ENCODE data around the gene UBXN7. TPM values are rescaled to one million over a fixed set of nuclear protein-coding genes. Genes with fewer than 3 reads are reported as not detected.
A peak's percentile ranks its signal among the peaks of the same experiment; 100 is the strongest.

The UBXN7 gene
- total and polyA plus RNA-seq, 2 of the 13 experiments (the other 11 are each of a cell fraction or from before 2014, with no cell fraction given) = 12.5 to 15.9 TPM

GRCh38 chr3:196317687-196318467, 114.3 kb downstream of the UBXN7 start, which contains the start of gene DYNLT2B (continued):
- TF ChIP-seq SKIL (CRISPR knock-in tag; IDR thresholded peaks at IDR 0.05; ENCODE audit: borderline replicate concordance) (no peak), ARNT (IDR thresholded peaks at IDR 0.05) (no peak), ZFP36 (IDR thresholded peaks at IDR 0.05; ENCODE audit: borderline replicate concordance, low read depth, low read length, partially characterized antibody) (no peak), CSRNP2 (CRISPR knock-in tag; conservative IDR thresholded peaks at IDR 0.05; ENCODE audit: low read depth) (no peak), NFKB2 (CRISPR knock-in tag; IDR thresholded peaks at IDR 0.05; ENCODE audit: borderline replicate concordance) (peak; percentile 64; the same call in 1 of the 2 replicates), SOX6 (IDR thresholded peaks at IDR 0.05) (no peak), SOX6 (CRISPR knock-in tag; IDR thresholded peaks at IDR 0.05) (peak; percentile 58; the same call in 1 of the 2 replicates), PCBP1 (IDR thresholded peaks at IDR 0.05; ENCODE audit: borderline replicate concordance, low read depth, low read length) (no peak), SPEN (CRISPR knock-in tag; IDR thresholded peaks at IDR 0.05; ENCODE audit: low read depth) (peak; percentile 80), ZBTB26 (CRISPR knock-in tag; IDR thresholded peaks at IDR 0.05; ENCODE audit: borderline replicate concordance) (no peak), ATRX (CRISPR knock-in tag; IDR thresholded peaks at IDR 0.05; ENCODE audit: borderline replicate concordance) (no peak), ZNF451 (CRISPR knock-in tag; IDR thresholded peaks at IDR 0.05) (peak; percentile 60; the same call in 1 of the 2 replicates), ATF5 (CRISPR knock-in tag; IDR thresholded peaks at IDR 0.05; ENCODE audit: low read depth) (no peak; the same call in 1 of the 2 replicates), SRSF4 (IDR thresholded peaks at IDR 0.05; ENCODE audit: low read depth, low read length, poor library complexity, severe bottlenecking) (no peak), MXI1 (IDR thresholded peaks at IDR 0.05; ENCODE audit: borderline replicate concordance, low read depth, low read length) (peak; percentile 94), JUN (CRISPR knock-in tag; IDR thresholded peaks at IDR 0.05) (no peak), ZNF879 (CRISPR knock-in tag; IDR thresholded peaks at IDR 0.05) (peak; percentile 83; the same call in 1 of the 2 replicates), CAMTA2 (CRISPR knock-in tag; IDR thresholded peaks at IDR 0.05; ENCODE audit: borderline replicate concordance) (no peak; the same call in 1 of the 2 replicates), HNF4A (CRISPR knock-in tag; IDR thresholded peaks at IDR 0.05) (no peak), RORA (CRISPR knock-in tag; IDR thresholded peaks at IDR 0.05) (no peak), ZNF792 (CRISPR knock-in tag; IDR thresholded peaks at IDR 0.05) (0 out of 2 replicates have a peak, but pooled peaks have one; percentile 47), ZNF841 (CRISPR knock-in tag; IDR thresholded peaks at IDR 0.05; ENCODE audit: borderline replicate concordance) (no peak; the same call in 1 of the 2 replicates), U2AF1 (optimal IDR thresholded peaks at IDR 0.05; ENCODE audit: low read depth, low read length) (no peak)
